Neural cell (in vitro differentiated cells): Measurements from ENCODE around the gene TEX101. TPM values are rescaled to one million over a fixed set of nuclear protein-coding genes. Genes with fewer than 3 reads are reported as not detected.
"Not testable (repeated sequence)": the region's sequence is repeated elsewhere in the genome, so short reads cannot be mapped to it uniquely, and the experiment has no call there.

Experiments
- H2AFZ ChIP-seq: fragments of 200-600, 300-800 bp; sonication (generic), shearing (Covaris generic); 2 replicates; pipeline ENCODE4 v1.6.0; 2014; ENCODE audit warnings: low read depth, mild to moderate bottlenecking, antibody characterized with exemption, low read length, moderate library complexity
- H3F3A ChIP-seq: fragments of 200-600 bp; shearing (Covaris generic); 2 replicates; pipeline ENCODE4 v1.6.1; 2016; ENCODE audit warnings: mild to moderate bottlenecking, moderate library complexity, mixed read lengths, antibody characterized with exemption, low read length; ENCODE audit not compliant: insufficient read depth, poor library complexity, severe bottlenecking
- H3K27ac ChIP-seq: fragments of 200-600, 300-800 bp; sonication (generic), shearing (Covaris generic); 2 replicates; pipeline ENCODE4 v1.5.1; 2014; ENCODE audit warnings: mild to moderate bottlenecking, low read length, moderate library complexity
- H3K27me3 ChIP-seq: fragments of 300-800, 200-600 bp; sonication (generic), shearing (Covaris generic); 2 replicates; pipeline ENCODE4 v1.6.0; 2014; ENCODE audit warnings: mild to moderate bottlenecking, low read depth, low read length, moderate library complexity; ENCODE audit not compliant: insufficient read depth
- H3K36me3 ChIP-seq: fragments of 300-800, 200-600 bp; sonication (generic), shearing (Covaris generic); 2 replicates; pipeline ENCODE4 v1.5.1; 2014; ENCODE audit warnings: mild to moderate bottlenecking, antibody characterized with exemption, low read length, moderate library complexity; ENCODE audit not compliant: insufficient read depth
- H3K4me2 ChIP-seq: fragments of 300-800, 200-600 bp; sonication (generic), shearing (Covaris generic); 2 replicates; pipeline ENCODE4 v1.6.0; 2014; ENCODE audit warnings: mild to moderate bottlenecking, low read length
- H3K4me3 ChIP-seq: fragments of 300-800, 200-600 bp; sonication (generic), shearing (Covaris generic); 2 replicates; pipeline ENCODE4 v1.5.1; 2014; ENCODE audit warnings: mild to moderate bottlenecking, low read length, moderate library complexity
- H3K79me2 ChIP-seq: fragments of 200-600 bp; shearing (Covaris generic); replicated peaks from 2 replicates; pipeline ENCODE4 v1.6.0; 2014; ENCODE audit warnings: mild to moderate bottlenecking, low read length, moderate library complexity; ENCODE audit not compliant: insufficient read depth
- H3K9ac ChIP-seq: fragments of 300-800, 200-600 bp; sonication (generic), shearing (Covaris generic); 2 replicates; pipeline ENCODE4 v1.6.1; 2016; ENCODE audit warnings: mild to moderate bottlenecking, low read length, mixed read lengths
- H3K9me2 ChIP-seq: fragments of 200-600 bp; shearing (Covaris generic); 2 replicates; pipeline ENCODE4 v1.6.1; 2016; ENCODE audit warnings: mild to moderate bottlenecking, low read length, mixed read lengths; ENCODE audit not compliant: insufficient read depth
- H3K9me3 ChIP-seq: fragments of 200-600, 300-800 bp; sonication (generic), shearing (Covaris generic); 2 replicates; pipeline ENCODE4 v1.6.1; 2016; ENCODE audit warnings: mild to moderate bottlenecking, mixed run types, low read length, moderate library complexity, mixed read lengths
- H4K20me1 ChIP-seq: fragments of 200-600 bp; shearing (Covaris generic); 2 replicates; pipeline ENCODE4 v1.6.1; 2016; ENCODE audit warnings: mild to moderate bottlenecking, mixed run types; ENCODE audit not compliant: insufficient read depth
- EP300 ChIP-seq: fragments of 450-650 bp; conservative IDR thresholded peaks from 2 replicates; pipeline ENCODE4 v1.6.1; 2014; ENCODE audit warnings: antibody characterized with exemption, mild to moderate bottlenecking, moderate library complexity; ENCODE audit not compliant: poor library complexity, severe bottlenecking
- EZH2 ChIP-seq: fragments of 200-600, 300-800 bp; shearing (Covaris generic), sonication (generic); IDR thresholded peaks from 2 replicates; pipeline ENCODE4 v1.6.1; 2014; ENCODE audit warnings: antibody characterized with exemption, low read length, borderline replicate concordance, mild to moderate bottlenecking; ENCODE audit not compliant: insufficient read depth, poor library complexity, severe bottlenecking
- MXI1 ChIP-seq: fragments of 450-650 bp; conservative IDR thresholded peaks from 2 replicates; pipeline ENCODE4 v1.6.1; 2014; ENCODE audit warnings: antibody characterized with exemption, mild to moderate bottlenecking; ENCODE audit not compliant: poor library complexity, severe bottlenecking
- POLR2AphosphoS5 ChIP-seq: IDR thresholded peaks from 2 replicates; pipeline ENCODE4 v1.6.1; 2012
- RAD21 ChIP-seq: fragments of 450-650 bp; conservative IDR thresholded peaks from 2 replicates; pipeline ENCODE4 v1.6.1; 2014; ENCODE audit warnings: antibody characterized with exemption, mild to moderate bottlenecking, moderate library complexity
- SMC3 ChIP-seq: fragments of 450-650 bp; conservative IDR thresholded peaks from 2 replicates; pipeline ENCODE4 v1.6.1; 2014; ENCODE audit warnings: antibody characterized with exemption, mild to moderate bottlenecking, moderate library complexity; ENCODE audit not compliant: poor library complexity
- TAF1 ChIP-seq: IDR thresholded peaks from 2 replicates; pipeline ENCODE4 v1.6.1; 2012; ENCODE audit warnings: low read depth
- polyA plus RNA-seq: library from polyadenylated mRNA; depleted of rRNA; stranded (reverse); fragments of >200 nt; gene quantifications from 2 replicates; pipeline ENCODE4 v1.2.3, GENCODE V29; 2014
- TF ChIP-seq, protein P1 (sequence below): IDR thresholded peaks from 2 replicates; pipeline ENCODE4 v1.6.1; 2012; ENCODE audit warnings: borderline replicate concordance
- TF ChIP-seq, protein P2 (sequence below): fragments of 450-650 bp; IDR thresholded peaks from 2 replicates; pipeline ENCODE4 v1.5.1; 2014; ENCODE audit warnings: antibody characterized with exemption, mild to moderate bottlenecking, moderate library complexity; ENCODE audit not compliant: poor library complexity, severe bottlenecking

TEX101 gene
- polyA plus RNA-seq, 1 donor from 2014 or later: not detected

DNA sequence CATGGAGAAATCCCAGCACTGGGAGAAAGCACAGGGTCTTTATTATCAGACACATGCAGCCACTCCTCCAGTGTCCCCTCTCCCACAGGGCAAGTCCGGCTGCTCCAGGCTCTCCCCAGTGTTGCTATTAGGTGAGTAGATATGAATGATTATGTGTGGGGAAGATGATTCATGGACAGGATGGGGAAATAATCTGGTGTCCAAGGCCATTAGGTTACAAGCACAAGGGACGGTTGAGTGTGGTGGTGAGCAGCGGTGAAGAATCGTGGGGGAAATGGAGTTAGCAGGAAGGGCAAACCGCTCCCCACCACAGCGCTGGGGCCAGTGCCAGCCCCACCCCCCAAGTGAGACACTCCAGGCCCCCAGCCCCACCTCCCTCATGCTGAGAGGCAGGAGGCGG lies 42.2 kb upstream of the TEX101 start:
- Histone ChIP-seq H3K9me2 (no peaks in the 10 kb centered on the region), H2AFZ (no peak overlapping the region), H3K36me3 (no peaks in the 10 kb centered on the region), H3K79me2 (no peaks in the 10 kb centered on the region), H3K4me3 (no peak overlapping the region), H3F3A (no peaks in the 10 kb centered on the region), H3K27ac (no peak overlapping the region), H3K27me3 (no peaks in the 10 kb centered on the region), H3K9me3 (no peaks in the 10 kb centered on the region), H4K20me1 (no peaks in the 10 kb centered on the region), H3K9ac (no peak overlapping the region), H3K4me2 (no peak overlapping the region)
- TF ChIP-seq, protein P1, sequence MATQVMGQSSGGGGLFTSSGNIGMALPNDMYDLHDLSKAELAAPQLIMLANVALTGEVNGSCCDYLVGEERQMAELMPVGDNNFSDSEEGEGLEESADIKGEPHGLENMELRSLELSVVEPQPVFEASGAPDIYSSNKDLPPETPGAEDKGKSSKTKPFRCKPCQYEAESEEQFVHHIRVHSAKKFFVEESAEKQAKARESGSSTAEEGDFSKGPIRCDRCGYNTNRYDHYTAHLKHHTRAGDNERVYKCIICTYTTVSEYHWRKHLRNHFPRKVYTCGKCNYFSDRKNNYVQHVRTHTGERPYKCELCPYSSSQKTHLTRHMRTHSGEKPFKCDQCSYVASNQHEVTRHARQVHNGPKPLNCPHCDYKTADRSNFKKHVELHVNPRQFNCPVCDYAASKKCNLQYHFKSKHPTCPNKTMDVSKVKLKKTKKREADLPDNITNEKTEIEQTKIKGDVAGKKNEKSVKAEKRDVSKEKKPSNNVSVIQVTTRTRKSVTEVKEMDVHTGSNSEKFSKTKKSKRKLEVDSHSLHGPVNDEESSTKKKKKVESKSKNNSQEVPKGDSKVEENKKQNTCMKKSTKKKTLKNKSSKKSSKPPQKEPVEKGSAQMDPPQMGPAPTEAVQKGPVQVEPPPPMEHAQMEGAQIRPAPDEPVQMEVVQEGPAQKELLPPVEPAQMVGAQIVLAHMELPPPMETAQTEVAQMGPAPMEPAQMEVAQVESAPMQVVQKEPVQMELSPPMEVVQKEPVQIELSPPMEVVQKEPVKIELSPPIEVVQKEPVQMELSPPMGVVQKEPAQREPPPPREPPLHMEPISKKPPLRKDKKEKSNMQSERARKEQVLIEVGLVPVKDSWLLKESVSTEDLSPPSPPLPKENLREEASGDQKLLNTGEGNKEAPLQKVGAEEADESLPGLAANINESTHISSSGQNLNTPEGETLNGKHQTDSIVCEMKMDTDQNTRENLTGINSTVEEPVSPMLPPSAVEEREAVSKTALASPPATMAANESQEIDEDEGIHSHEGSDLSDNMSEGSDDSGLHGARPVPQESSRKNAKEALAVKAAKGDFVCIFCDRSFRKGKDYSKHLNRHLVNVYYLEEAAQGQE: no peak
- no peak for TF ChIP-seq EZH2
- no peak for TF ChIP-seq RAD21
- TF ChIP-seq, protein P2, sequence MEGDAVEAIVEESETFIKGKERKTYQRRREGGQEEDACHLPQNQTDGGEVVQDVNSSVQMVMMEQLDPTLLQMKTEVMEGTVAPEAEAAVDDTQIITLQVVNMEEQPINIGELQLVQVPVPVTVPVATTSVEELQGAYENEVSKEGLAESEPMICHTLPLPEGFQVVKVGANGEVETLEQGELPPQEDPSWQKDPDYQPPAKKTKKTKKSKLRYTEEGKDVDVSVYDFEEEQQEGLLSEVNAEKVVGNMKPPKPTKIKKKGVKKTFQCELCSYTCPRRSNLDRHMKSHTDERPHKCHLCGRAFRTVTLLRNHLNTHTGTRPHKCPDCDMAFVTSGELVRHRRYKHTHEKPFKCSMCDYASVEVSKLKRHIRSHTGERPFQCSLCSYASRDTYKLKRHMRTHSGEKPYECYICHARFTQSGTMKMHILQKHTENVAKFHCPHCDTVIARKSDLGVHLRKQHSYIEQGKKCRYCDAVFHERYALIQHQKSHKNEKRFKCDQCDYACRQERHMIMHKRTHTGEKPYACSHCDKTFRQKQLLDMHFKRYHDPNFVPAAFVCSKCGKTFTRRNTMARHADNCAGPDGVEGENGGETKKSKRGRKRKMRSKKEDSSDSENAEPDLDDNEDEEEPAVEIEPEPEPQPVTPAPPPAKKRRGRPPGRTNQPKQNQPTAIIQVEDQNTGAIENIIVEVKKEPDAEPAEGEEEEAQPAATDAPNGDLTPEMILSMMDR: no peak
- no peak for TF ChIP-seq TAF1
- no peak for TF ChIP-seq SMC3
- TF ChIP-seq MXI1: no peak
- no peak for TF ChIP-seq POLR2AphosphoS5
- TF ChIP-seq EP300: no peak

DNA sequence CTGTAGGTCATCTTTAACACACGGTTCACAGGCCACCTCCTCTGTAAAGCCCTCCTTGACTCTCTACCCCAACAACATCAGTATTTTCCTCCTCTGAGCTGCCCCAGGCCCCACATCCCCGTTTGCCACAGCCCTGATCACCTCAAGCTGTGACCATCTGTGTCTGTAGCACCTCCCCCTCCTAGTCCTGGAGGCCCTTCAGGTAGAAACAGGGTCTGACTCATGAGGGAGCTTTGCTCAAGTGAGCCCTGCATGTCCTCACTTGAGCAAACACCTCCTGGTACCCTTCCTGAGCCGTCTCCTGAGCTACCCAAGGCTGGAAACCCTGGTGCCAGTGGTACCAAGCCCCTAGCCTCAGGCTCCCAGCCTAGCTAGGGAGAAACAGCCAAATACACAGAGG lies 37.1 kb upstream of the TEX101 start:
- not testable (repeated sequence) for H3K4me3 ChIP-seq, H3K79me2 ChIP-seq, H3F3A ChIP-seq, H2AFZ ChIP-seq, H3K9me3 ChIP-seq, H3K36me3 ChIP-seq, H3K27ac ChIP-seq, H3K27me3 ChIP-seq, H3K9me2 ChIP-seq, H4K20me1 ChIP-seq, H3K9ac ChIP-seq, H3K4me2 ChIP-seq

DNA sequence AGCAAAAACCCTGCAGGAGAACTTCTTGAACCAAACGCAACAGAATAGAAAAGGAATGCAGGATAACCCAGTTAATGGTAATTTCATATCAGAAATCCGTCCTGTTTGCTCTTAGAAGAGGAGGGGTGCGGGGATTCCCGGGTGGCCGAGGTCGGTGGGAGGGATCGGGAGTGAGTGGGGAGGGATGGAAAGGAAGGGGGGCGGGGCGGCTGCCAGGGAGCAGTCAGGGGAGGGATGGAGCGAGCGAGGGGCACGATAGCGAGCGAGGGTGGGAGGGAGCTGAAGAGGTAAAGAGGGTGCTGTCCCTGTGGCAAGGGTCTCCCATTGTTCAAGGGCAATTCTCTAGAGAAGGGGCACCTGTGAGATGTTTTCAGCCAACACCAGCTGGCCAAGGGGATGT lies 34.7 kb upstream of the TEX101 start:
- H3K27me3 ChIP-seq: no peaks in the 10 kb centered on the region
- TF ChIP-seq MXI1: no peak
- no peak for TF ChIP-seq RAD21
- TF ChIP-seq, protein P1: no peak
- no peak for TF ChIP-seq EP300
- TF ChIP-seq SMC3: no peak
- no peak for TF ChIP-seq EZH2
- no peak for TF ChIP-seq TAF1
- TF ChIP-seq, protein P2: no peak
- TF ChIP-seq POLR2AphosphoS5: no peak
- no peaks in the 10 kb centered on the region for H3K9me2 ChIP-seq
- no peak overlapping the region for H3K4me2 ChIP-seq
- H3F3A ChIP-seq: no peaks in the 10 kb centered on the region
- H3K4me3 ChIP-seq: no peak overlapping the region
- H3K9me3 ChIP-seq: no peaks in the 10 kb centered on the region
- no peak overlapping the region for H3K9ac ChIP-seq
- no peak overlapping the region for H2AFZ ChIP-seq
- H3K27ac ChIP-seq: no peak overlapping the region
- no peaks in the 10 kb centered on the region for H3K79me2 ChIP-seq
- no peaks in the 10 kb centered on the region for H4K20me1 ChIP-seq
- H3K36me3 ChIP-seq: no peaks in the 10 kb centered on the region
